ENCODE data around the gene XYLT1. TPM values are rescaled to one million over a fixed set of nuclear protein-coding genes. Genes with fewer than 3 reads are reported as not detected.
A peak's percentile ranks its signal among the peaks of the same experiment; 100 is the strongest.

Gene XYLT1
- total RNA-seq, 1 donor from 2014 or later: 16.4 TPM

DNA sequence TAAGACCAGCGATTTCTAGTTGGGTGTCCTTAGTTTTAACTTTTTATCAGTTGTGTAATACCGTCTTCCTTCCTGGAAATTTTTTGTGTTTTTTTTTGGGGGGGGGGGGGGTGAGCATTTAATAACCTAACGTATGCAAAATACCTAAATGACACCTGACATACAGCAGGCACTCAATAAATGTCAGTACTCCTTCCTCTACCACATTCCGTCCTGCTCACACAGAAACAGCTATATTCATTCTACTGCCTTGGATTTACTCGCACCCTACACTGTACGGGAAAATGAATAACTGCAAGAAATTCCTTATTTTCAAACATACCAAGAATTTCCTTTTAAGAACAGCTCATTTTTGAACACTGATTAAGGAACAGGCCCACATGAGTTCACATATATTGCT lies 5.3 kb downstream of the XYLT1 start:
- H3K27me3 Mint-ChIP-seq (ENCODE audit: insufficient read depth): no peaks in the 10 kb centered on the region
- H3K4me1 Mint-ChIP-seq (ENCODE audit: low read depth): peaks cover 78% of the 10 kb centered on the region
- no peak overlapping the region for H3K27ac Mint-ChIP-seq
- DNase-seq (ENCODE audit: low spot score): no peak
- peaks cover 37% of the 10 kb centered on the region for H3K36me3 Mint-ChIP-seq (ENCODE audit: low read depth)
- intact Hi-C loops (cut with micrococcal nuclease): loop anchor here (5.0 kb wide), 1 partner anchor 253 kb away; no protein-coding TSS in a partner anchor
- H3K4me3 Mint-ChIP-seq: no peak overlapping the region
- H3K9me3 Mint-ChIP-seq: no peaks in the 10 kb centered on the region

DNA sequence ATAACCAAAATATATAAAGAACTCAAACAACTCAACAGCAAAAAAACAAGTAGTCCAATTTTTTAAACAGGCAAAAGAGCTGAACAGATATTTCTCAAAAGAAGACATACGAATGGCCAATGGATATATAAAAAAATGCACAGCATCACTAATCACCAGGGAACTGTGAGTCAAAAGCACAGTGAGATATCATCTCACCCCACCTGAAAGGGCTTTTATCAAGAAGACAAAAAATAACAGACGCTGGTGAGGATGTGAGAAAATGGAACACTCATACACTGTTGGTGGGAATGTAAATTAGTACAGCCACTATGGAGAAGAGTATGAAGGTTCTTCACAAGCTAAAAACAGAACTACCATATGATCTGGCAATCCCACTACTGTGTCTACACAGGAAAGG lies 7.4 kb downstream of the XYLT1 start:
- Mint-ChIP-seq H3K9me3 (no peaks in the 10 kb centered on the region), H3K4me3 (no peak overlapping the region), H3K36me3 (ENCODE audit: low read depth) (peaks cover 36% of the 10 kb centered on the region), H3K27me3 (ENCODE audit: insufficient read depth) (no peaks in the 10 kb centered on the region), H3K27ac (peak overlapping the region; percentile 5), H3K4me1 (ENCODE audit: low read depth) (peaks cover 67% of the 10 kb centered on the region)
- no peak for DNase-seq (ENCODE audit: low spot score)
- intact Hi-C loops (cut with micrococcal nuclease): no loop called here

DNA sequence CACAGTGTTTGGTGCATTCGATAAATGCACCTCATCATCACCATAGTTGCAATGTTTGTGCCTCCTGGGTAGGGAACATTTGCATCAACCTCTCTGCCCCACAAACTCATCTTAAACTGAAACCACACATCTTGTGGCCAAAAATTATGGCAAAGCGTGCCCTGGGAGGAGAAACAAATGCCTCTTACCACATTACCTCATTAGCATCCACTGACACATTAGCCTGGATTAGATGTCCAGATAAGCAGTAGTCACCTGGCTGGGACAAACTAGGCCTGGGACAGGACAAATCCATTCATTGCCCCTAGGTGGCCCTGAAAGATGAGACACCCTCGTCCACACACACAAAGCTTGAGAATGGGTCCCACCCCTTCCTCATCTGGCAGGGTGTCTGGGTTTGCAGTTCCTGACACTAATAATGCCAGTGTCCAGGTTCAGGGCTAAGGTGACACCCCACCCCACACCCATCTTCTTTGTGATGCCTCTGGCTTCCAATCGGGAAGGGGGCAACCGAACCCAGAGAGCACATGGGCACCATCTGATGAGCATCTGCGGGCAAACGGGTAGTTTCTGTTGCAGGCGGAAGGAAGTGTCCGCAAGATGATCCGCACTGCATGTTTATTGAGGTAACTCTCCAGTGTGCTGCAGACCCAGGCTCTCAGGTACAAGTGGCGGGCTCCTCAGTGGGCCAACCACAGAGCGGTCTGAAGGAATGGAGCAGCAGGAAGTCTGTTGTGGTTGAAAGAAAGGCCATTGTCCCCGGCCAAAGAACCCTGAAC lies 8.6 kb downstream of the XYLT1 start:
- no peak for DNase-seq (ENCODE audit: low spot score)
- H3K4me1 Mint-ChIP-seq (ENCODE audit: low read depth): peaks cover 55% of the 10 kb centered on the region
- peaks cover 37% of the 10 kb centered on the region for H3K36me3 Mint-ChIP-seq (ENCODE audit: low read depth)
- H3K9me3 Mint-ChIP-seq: no peaks in the 10 kb centered on the region
- H3K4me3 Mint-ChIP-seq: no peak overlapping the region
- no peak overlapping the region for H3K27ac Mint-ChIP-seq
- intact Hi-C loops (cut with micrococcal nuclease): no loop called here
- H3K27me3 Mint-ChIP-seq (ENCODE audit: insufficient read depth): no peaks in the 10 kb centered on the region

- no peak overlapping the region for H3K27ac Mint-ChIP-seq
- intact Hi-C loops (cut with micrococcal nuclease): no loop called here
Observed at GRCh38 chr16:17460890-17461289, 9.9 kb downstream of the XYLT1 start.

DNA sequence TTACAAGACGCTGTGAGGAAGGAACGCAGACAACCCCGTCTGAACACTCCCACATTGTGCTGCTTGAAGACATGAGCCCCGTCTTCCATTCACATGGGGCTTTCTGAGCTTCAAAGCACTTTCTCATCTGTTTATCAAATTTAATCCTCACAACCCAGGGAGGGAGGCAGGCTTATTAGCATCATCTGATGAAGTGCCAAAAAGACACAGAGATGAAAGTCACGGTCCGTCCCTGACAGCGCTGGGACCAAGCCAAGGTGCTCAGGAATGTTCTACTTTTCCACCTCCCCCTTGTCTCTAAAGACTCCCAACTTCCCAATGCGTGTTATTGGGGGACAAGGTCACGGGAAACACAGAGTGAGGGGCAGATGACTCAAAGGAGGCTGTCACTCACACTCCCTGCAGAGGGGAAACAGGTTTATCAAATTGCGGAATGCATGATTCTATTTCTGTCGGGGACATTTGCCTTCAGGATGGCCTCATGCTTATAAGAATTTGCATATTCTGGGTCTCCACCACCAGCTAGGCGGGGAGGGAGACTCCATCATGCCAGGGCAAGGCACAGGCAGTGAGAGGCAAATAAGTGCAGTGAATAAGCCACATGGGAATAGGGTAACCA lies 10.7 kb downstream of the XYLT1 start:
- H3K9me3 Mint-ChIP-seq: no peaks in the 10 kb centered on the region
- H3K4me1 Mint-ChIP-seq (ENCODE audit: low read depth): peaks cover 35% of the 10 kb centered on the region
- H3K36me3 Mint-ChIP-seq (ENCODE audit: low read depth): peaks cover 30% of the 10 kb centered on the region
- no peaks in the 10 kb centered on the region for H3K27me3 Mint-ChIP-seq (ENCODE audit: insufficient read depth)
- intact Hi-C loops (cut with micrococcal nuclease): no loop called here
- no peak overlapping the region for H3K27ac Mint-ChIP-seq
- H3K4me3 Mint-ChIP-seq: no peak overlapping the region
- DNase-seq (ENCODE audit: low spot score): no peak

More at GRCh38 chr16:17460890-17461289, 9.9 kb downstream of the XYLT1 start:
- Mint-ChIP-seq H3K36me3 (ENCODE audit: low read depth) (peaks cover 35% of the 10 kb centered on the region), H3K4me3 (no peak overlapping the region), H3K9me3 (no peaks in the 10 kb centered on the region), H3K27me3 (ENCODE audit: insufficient read depth) (no peaks in the 10 kb centered on the region), H3K4me1 (ENCODE audit: low read depth) (peaks cover 42% of the 10 kb centered on the region)
- DNase-seq (ENCODE audit: low spot score): no peak

DNA sequence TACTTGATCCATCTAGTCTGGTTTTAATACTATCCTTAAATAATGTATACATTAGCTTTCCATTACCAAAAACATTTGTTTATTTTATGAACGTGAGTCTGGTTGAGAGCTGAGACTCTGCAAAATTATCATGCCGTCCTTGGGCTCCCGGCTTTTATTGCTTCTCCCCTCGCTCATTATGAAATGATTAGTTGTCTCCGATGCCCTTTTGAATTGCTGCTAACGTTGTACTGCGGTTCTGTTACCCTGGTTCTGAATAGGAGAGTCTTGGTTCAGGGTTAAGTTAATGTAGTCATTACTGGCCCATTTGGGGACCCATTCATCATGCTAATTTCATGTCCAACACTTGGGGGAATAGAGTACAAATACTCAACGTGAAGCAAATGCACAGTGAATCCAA lies 12.8 kb downstream of the XYLT1 start:
- Mint-ChIP-seq H3K36me3 (ENCODE audit: low read depth) (peaks cover 26% of the 10 kb centered on the region), H3K27ac (no peak overlapping the region), H3K4me1 (ENCODE audit: low read depth) (peaks cover 32% of the 10 kb centered on the region), H3K4me3 (no peak overlapping the region), H3K27me3 (ENCODE audit: insufficient read depth) (no peaks in the 10 kb centered on the region), H3K9me3 (no peaks in the 10 kb centered on the region)
- no peak for DNase-seq (ENCODE audit: low spot score)
- intact Hi-C loops (cut with micrococcal nuclease): no loop called here

- H3K4me3 Mint-ChIP-seq: no peak overlapping the region
- peaks cover 32% of the 10 kb centered on the region for H3K4me1 Mint-ChIP-seq (ENCODE audit: low read depth)
- no peaks in the 10 kb centered on the region for H3K9me3 Mint-ChIP-seq
- intact Hi-C loops (cut with micrococcal nuclease): no loop called here
- H3K27me3 Mint-ChIP-seq (ENCODE audit: insufficient read depth): no peaks in the 10 kb centered on the region
- no peak overlapping the region for H3K27ac Mint-ChIP-seq
- H3K36me3 Mint-ChIP-seq (ENCODE audit: low read depth): peaks cover 23% of the 10 kb centered on the region
- no peak for DNase-seq (ENCODE audit: low spot score)
Observed at GRCh38 chr16:17457513-17457912, 13.2 kb downstream of the XYLT1 start.

DNA sequence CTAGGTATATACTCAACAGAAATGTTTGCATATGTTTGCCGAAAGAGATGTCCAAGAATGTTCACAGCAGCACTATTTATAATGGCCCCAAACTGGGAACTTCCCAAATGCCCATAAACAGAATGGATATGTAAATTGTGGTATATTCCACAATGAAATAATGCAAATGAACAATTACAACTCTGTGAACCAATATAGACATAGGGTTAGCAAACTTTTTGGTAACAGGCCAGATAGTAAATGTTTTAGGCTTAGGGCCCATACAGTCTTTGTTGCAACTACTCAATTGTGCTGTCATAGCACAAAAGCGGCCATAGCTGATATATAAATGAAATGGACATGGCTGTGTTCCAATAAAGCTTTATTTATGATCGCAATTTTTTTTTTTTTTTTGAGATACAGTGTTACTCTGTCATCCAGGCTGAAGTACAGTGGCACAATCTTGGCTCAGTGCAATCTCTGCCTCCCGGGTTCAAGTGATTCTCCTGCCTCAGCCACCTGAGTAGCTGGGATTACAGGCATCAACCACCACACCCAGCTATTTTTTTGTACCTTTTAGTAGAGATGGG lies 16.5 kb downstream of the XYLT1 start:
- H3K27ac Mint-ChIP-seq: no peak overlapping the region
- no peak overlapping the region for H3K4me3 Mint-ChIP-seq
- no peaks in the 10 kb centered on the region for H3K9me3 Mint-ChIP-seq
- DNase-seq (ENCODE audit: low spot score): no peak
- no peaks in the 10 kb centered on the region for H3K27me3 Mint-ChIP-seq (ENCODE audit: insufficient read depth)
- H3K4me1 Mint-ChIP-seq (ENCODE audit: low read depth): peaks cover 41% of the 10 kb centered on the region
- peaks cover 21% of the 10 kb centered on the region for H3K36me3 Mint-ChIP-seq (ENCODE audit: low read depth)
- intact Hi-C loops (cut with micrococcal nuclease): no loop called here

- Mint-ChIP-seq H3K36me3 (ENCODE audit: low read depth) (peaks cover 21% of the 10 kb centered on the region), H3K4me3 (no peak overlapping the region), H3K27ac (no peak overlapping the region), H3K4me1 (ENCODE audit: low read depth) (peaks cover 49% of the 10 kb centered on the region), H3K9me3 (no peaks in the 10 kb centered on the region), H3K27me3 (ENCODE audit: insufficient read depth) (no peaks in the 10 kb centered on the region)
- intact Hi-C loops (cut with micrococcal nuclease): no loop called here
- no peak for DNase-seq (ENCODE audit: low spot score)
Observed at GRCh38 chr16:17453364-17454038, 17.3 kb downstream of the XYLT1 start.

DNA sequence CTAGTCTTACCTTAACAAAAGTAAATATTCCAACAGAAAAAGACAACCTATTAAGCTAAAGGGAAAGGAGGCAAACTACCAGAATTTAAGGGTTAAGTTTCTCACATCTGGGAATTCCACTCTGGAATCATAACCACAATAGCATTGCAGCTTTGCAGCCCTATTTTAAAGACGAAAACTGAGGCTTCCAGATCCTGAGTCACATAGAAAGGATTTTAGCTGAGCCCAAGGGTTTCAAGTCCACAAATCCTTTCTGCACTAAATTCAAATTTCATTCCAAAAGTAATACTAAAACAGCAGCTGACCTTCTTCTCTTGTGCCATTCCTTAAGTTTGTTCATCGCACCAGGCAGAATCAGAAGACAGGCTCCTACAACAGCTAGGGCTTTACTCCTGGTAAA lies 17.8 kb downstream of the XYLT1 start:
- no peak for DNase-seq (ENCODE audit: low spot score)
- H3K9me3 Mint-ChIP-seq: no peaks in the 10 kb centered on the region
- no peak overlapping the region for H3K27ac Mint-ChIP-seq
- no peak overlapping the region for H3K4me3 Mint-ChIP-seq
- H3K36me3 Mint-ChIP-seq (ENCODE audit: low read depth): peaks cover 18% of the 10 kb centered on the region
- H3K4me1 Mint-ChIP-seq (ENCODE audit: low read depth): peaks cover 51% of the 10 kb centered on the region
- intact Hi-C loops (cut with micrococcal nuclease): no loop called here
- no peaks in the 10 kb centered on the region for H3K27me3 Mint-ChIP-seq (ENCODE audit: insufficient read depth)

GRCh38 chr16:17451843-17452242 lies 18.9 kb downstream of the XYLT1 start:
- Mint-ChIP-seq H3K9me3 (no peaks in the 10 kb centered on the region), H3K4me3 (no peak overlapping the region), H3K27ac (no peak overlapping the region), H3K36me3 (ENCODE audit: low read depth) (peaks cover 17% of the 10 kb centered on the region), H3K27me3 (ENCODE audit: insufficient read depth) (no peaks in the 10 kb centered on the region), H3K4me1 (ENCODE audit: low read depth) (peaks cover 51% of the 10 kb centered on the region)
- DNase-seq (ENCODE audit: low spot score): no peak
- intact Hi-C loops (cut with micrococcal nuclease): no loop called here

DNA sequence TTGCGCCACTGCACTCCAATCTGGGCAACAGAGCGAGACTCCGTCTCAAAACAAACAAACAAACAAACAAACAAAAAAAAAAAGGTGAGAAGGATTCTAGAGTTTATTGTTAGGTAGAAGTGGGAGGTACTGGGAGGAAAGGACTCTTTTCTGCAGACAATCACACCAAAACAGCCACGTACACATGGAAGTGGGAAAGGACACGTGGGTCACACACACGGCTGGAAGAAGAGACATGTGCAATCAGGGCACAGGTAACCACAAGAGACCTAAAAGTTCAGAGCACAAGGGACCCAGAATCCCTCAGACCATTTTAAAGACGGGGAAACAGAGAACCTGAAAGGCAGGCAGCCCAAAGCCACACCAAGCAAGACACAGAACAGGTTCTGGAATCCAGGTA lies 20.5 kb downstream of the XYLT1 start:
- Mint-ChIP-seq H3K27me3 (ENCODE audit: insufficient read depth) (no peaks in the 10 kb centered on the region), H3K9me3 (no peaks in the 10 kb centered on the region), H3K4me1 (ENCODE audit: low read depth) (peaks cover 51% of the 10 kb centered on the region), H3K4me3 (no peak overlapping the region), H3K36me3 (ENCODE audit: low read depth) (peaks cover 23% of the 10 kb centered on the region), H3K27ac (no peak overlapping the region)
- no peak for DNase-seq (ENCODE audit: low spot score)
- intact Hi-C loops (cut with micrococcal nuclease): no loop called here
